ENCODE measurements around the gene PITRM1.

PITRM1 gene

GRCh38 chr10:3217301-3217700, 44.7 kb upstream of the PITRM1 start:
- H3K27ac ChIP-seq, result no peak overlapping the region
- TF ChIP-seq CTCF (conservative IDR thresholded peaks at IDR 0.05; ENCODE audit: low read depth), result no peak
- CTCF ChIA-PET, result no interaction called here
- POLR2A ChIA-PET (ENCODE audit: low non-redundant PET), result no interaction called here
- no peak for DNase-seq (ENCODE audit: low spot score)

GRCh38 chr10:3215153-3215775, 42.7 kb upstream of the PITRM1 start:
- POLR2A ChIA-PET (ENCODE audit: low non-redundant PET), result no interaction called here
- DNase-seq (ENCODE audit: low spot score), result no peak
- CTCF ChIA-PET, result no interaction called here
- H3K27ac ChIP-seq, result no peak overlapping the region
- no peak for TF ChIP-seq CTCF (conservative IDR thresholded peaks at IDR 0.05; ENCODE audit: low read depth)

GRCh38 chr10:3213758-3214515, 41.4 kb upstream of the PITRM1 start:
- no peak for TF ChIP-seq CTCF (conservative IDR thresholded peaks at IDR 0.05; ENCODE audit: low read depth)
- DNase-seq (ENCODE audit: low spot score), result no peak
- ChIA-PET POLR2A (ENCODE audit: low non-redundant PET) (no interaction called here), CTCF (no interaction called here)
- no peak overlapping the region for H3K27ac ChIP-seq

DNA sequence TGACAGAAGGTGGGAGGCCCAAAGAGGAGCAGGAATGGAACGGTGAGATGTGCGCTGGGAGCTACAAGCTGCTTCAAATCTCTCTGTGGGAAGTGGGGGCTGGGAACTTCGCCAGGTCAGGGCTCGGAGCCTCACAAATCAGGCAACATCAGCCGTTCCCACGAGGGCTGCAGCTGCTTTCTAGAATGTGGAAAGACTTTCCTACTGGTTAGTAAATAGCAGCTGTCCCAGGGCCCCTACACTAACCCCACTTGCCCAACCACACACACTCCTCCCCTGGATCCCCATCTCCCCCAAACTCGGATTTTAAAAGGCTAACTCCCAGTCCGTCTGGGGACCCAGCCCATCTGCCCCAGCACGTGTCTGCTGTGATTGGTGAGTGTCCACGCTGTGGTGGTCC, 40.6 kb upstream of the PITRM1 start:
- TF ChIP-seq CTCF (conservative IDR thresholded peaks at IDR 0.05; ENCODE audit: low read depth), result no peak
- no peak overlapping the region for H3K27ac ChIP-seq
- ChIA-PET CTCF (no interaction called here), POLR2A (ENCODE audit: low non-redundant PET) (no interaction called here)
- DNase-seq (ENCODE audit: low spot score), result no peak

DNA sequence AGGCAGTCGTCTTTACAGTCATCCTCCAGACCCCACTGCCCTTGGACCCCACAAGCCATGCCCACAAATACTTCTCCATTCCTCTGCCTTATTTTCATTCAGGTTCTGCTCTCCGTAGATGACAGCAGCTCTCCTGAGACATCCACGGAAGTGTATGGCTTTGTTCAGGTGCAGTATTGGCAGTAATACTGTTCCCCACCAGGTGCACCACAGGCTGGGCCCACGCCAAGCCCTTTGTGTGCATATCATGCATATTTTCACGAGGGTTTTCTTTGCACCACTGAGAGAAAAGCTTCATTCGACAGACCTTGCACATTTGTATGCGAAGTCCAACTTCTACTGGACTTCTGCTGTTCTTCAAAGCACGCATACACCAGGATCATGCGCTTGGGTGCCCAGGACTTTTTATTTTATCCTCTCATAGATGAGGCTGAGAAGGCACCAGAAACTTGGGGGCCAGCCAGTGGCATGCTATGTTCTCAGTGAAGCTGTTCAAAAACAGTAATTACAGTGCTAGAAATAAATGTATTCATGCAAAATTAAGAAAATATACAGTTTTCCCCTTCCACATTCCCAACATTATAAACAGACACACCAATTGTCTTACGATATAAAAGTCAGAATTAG, 37.8 kb upstream of the PITRM1 start:
- no peak overlapping the region for H3K27ac ChIP-seq
- no peak for TF ChIP-seq CTCF (conservative IDR thresholded peaks at IDR 0.05; ENCODE audit: low read depth)
- CTCF ChIA-PET, result interaction anchor here (0.6 to 1.9 kb wide), 3 partner anchors 13 to 75 kb away, joined by 3 to 8 read pairs (median 3); no protein-coding TSS in a partner anchor
- POLR2A ChIA-PET (ENCODE audit: low non-redundant PET), result interaction anchor here (0.6 kb wide), 1 partner anchor 619 kb away, joined by 3 read pairs; no protein-coding TSS in a partner anchor
- DNase-seq (ENCODE audit: low spot score), result no peak

GRCh38 chr10:3208481-3209406, 36.2 kb upstream of the PITRM1 start:
- CTCF ChIA-PET, result interaction anchor here (0.6 to 0.7 kb wide), 2 partner anchors 12 to 40 kb away, joined by 3 to 4 read pairs; no protein-coding TSS in a partner anchor
- POLR2A ChIA-PET (ENCODE audit: low non-redundant PET), result no interaction called here

More at GRCh38 chr10:3208481-3209406, 36.2 kb upstream of the PITRM1 start:
- DNase-seq (ENCODE audit: low spot score), result no peak
- no peak overlapping the region for H3K27ac ChIP-seq
- no peak for TF ChIP-seq CTCF (conservative IDR thresholded peaks at IDR 0.05; ENCODE audit: low read depth)

Data from RWPE1 (cell line).